Hepatocyte (in vitro differentiated cells): Measurements from ENCODE around the gene BCAS4.

Experiments used
- CTCF ChIP-seq: fragments of 200-600 bp; sonication (generic); IDR thresholded peaks from 2 replicates; pipeline ENCODE4 v1.5.1; 2016; ENCODE audit warnings: antibody characterized with exemption, mild to moderate bottlenecking; ENCODE audit not compliant: poor library complexity
- EZH2 ChIP-seq: fragments of 200-600 bp; sonication (generic); IDR thresholded peaks from 2 replicates; pipeline ENCODE4 v1.6.1; 2016; ENCODE audit warnings: antibody characterized with exemption, mild to moderate bottlenecking, borderline replicate concordance
- EZH2phosphoT487 ChIP-seq: fragments of 200-600 bp; sonication (generic); IDR thresholded peaks from one replicate; pipeline ENCODE4 v1.6.1; 2018; ENCODE audit warnings: antibody characterized with exemption, mild to moderate bottlenecking, low read depth, moderate library complexity; ENCODE audit not compliant: unreplicated experiment, severe bottlenecking

GRCh38 chr20:50783390-50783789, 11.5 kb upstream of the BCAS4 start:
- TF ChIP-seq CTCF (no peak), EZH2phosphoT487 (no peak), EZH2 (no peak)
